Esophagus (tissue), 2 donors: ENCODE results near the gene CHST9. TPM values are rescaled to one million over a fixed set of nuclear protein-coding genes. Genes with fewer than 3 reads are reported as not detected.

Experiments
- H3K27ac ChIP-seq, 2 donors: one replicate each; pipeline ENCODE4 v1.5.1; 2013; ENCODE audit warnings: low read depth in 2 of 2, mild to moderate bottlenecking in 2 of 2, inconsistent platforms in 1 of 2, low read length in 1 of 2, moderate library complexity in 1 of 2
- H3K27me3 ChIP-seq, 2 donors: one replicate each; pipeline ENCODE4 v1.6.1; 2013; ENCODE audit warnings: low read length in 2 of 2, control low read depth in 1 of 2, mild to moderate bottlenecking in 1 of 2; ENCODE audit not compliant: insufficient read depth in 2 of 2, control insufficient read depth in 1 of 2
- H3K36me3 ChIP-seq, 2 donors: one replicate each; pipeline ENCODE4 v1.6.1; 2013; ENCODE audit warnings: low read length in 1 of 2; ENCODE audit not compliant: control insufficient read depth in 2 of 2, insufficient read depth in 2 of 2
- H3K4me1 ChIP-seq, 2 donors: one replicate each; pipeline ENCODE4 v1.6.1; 2013; ENCODE audit warnings: low read length in 1 of 2; ENCODE audit not compliant: control insufficient read depth in 2 of 2, insufficient read depth in 2 of 2
- H3K4me3 ChIP-seq, 2 donors: one replicate each; pipeline ENCODE4 v1.5.1; 2013; ENCODE audit warnings: low read length in 2 of 2, mild to moderate bottlenecking in 2 of 2, low read depth in 1 of 2, moderate library complexity in 1 of 2
- H3K9me3 ChIP-seq, 2 donors: one replicate each; pipeline ENCODE4 v1.6.1; 2013; ENCODE audit warnings: mild to moderate bottlenecking in 2 of 2, low read depth in 1 of 2, low read length in 1 of 2, moderate library complexity in 1 of 2; ENCODE audit not compliant: control insufficient read depth in 2 of 2, insufficient read depth in 1 of 2
- WGBS, 2 donors: extraction: QIAGEN DNeasy Blood & Tissue Kit; methylation state at CpG; one replicate each; pipeline ENCODE4 v1.1.7; 2013; 5-methylcytosine and 5-hydroxymethylcytosine counted together
- polyA plus RNA-seq, 2 donors: library from polyadenylated mRNA; stranded (reverse); fragments of 200-250 nt; gene quantifications; one replicate each; pipeline ENCODE4 v1.2.3, GENCODE V29; 2013
- donor health status: healthy with polysubstance abuse.
- donor health status: Bipolar disorder and iron deficiency.

Gene CHST9
- polyA plus RNA-seq, 2 donors, result 0.26 to 0.27 TPM

GRCh38 chr18:26919201-26919600, 265.9 kb downstream of the CHST9 start:
- Histone ChIP-seq H3K9me3 (no peaks in the 10 kb centered on the region), H3K27me3 (no peaks in the 10 kb centered on the region)
- 62 to 67% methylated on average over 2 of the region's 2 CpGs for WGBS, 2 donors

DNA sequence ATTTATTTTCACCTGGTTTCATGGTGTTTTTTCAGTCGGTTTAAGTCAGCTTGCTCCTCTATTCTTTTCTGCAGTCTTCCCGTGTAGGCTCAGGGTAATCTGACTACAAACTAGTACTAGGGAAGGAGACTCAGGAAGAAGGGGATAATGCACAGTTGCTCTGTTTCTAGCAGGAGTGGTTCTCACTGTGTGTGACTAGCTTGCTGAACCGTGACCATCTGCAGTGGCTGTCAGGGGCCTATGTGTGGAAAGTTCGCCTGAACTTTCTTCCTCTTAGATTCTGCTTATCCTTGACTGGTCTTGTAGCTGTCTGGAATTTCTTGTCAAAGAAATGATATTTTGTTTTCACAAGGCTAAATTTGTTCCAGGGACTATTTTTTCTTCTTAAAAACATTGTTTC, 273.3 kb downstream of the CHST9 start:
- no peaks in the 10 kb centered on the region for H3K36me3 ChIP-seq
- no peaks in the 10 kb centered on the region for H3K4me1 ChIP-seq
- H3K9me3 ChIP-seq, result no peaks in the 10 kb centered on the region
- 54 to 69% methylated on average over 4 of the region's 4 CpGs for WGBS, 2 donors
- no peak overlapping the region for H3K27ac ChIP-seq
- H3K4me3 ChIP-seq, result no peak overlapping the region
- no peaks in the 10 kb centered on the region for H3K27me3 ChIP-seq

More at GRCh38 chr18:26919201-26919600, 265.9 kb downstream of the CHST9 start:
- Histone ChIP-seq H3K4me1 (peaks cover 0 to 2% of the 10 kb centered on the region in 2 donors), H3K4me3 (no peak overlapping the region), H3K27ac (no peak overlapping the region), H3K36me3 (no peaks in the 10 kb centered on the region)

- H3K4me3 ChIP-seq, result no peak overlapping the region
- no peak overlapping the region for H3K27ac ChIP-seq
- no peaks in the 10 kb centered on the region for H3K9me3 ChIP-seq
- H3K27me3 ChIP-seq, result no peaks in the 10 kb centered on the region
- no peaks in the 10 kb centered on the region for H3K4me1 ChIP-seq
- 31 to 49% methylated on average over 5 of the region's 5 CpGs for WGBS, 2 donors
- H3K36me3 ChIP-seq, result no peaks in the 10 kb centered on the region
Observed at GRCh38 chr18:26909599-26910290, 275.4 kb downstream of the CHST9 start.

DNA sequence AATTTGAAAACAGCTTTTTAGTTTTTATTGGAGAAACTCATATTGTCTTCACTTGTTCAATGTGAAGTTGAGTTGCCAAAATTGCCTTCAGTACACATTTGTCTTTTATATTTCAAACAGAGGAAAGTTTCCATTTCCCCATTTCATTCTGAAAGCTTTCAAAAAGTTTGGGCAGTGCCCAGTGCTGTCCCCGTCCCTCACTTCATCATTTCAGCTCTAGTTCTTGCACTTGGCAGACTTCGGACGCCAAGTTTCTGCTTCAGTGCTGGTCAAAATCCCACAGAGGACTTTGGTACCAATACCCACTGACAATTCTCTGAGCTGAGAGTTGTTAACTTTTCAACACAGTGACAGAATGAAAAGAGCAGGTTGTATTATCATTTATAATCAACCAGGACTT, 276.2 kb downstream of the CHST9 start:
- Histone ChIP-seq H3K36me3 (no peaks in the 10 kb centered on the region), H3K4me3 (no peak overlapping the region), H3K27me3 (no peaks in the 10 kb centered on the region), H3K4me1 (no peaks in the 10 kb centered on the region), H3K9me3 (no peaks in the 10 kb centered on the region), H3K27ac (no peak overlapping the region)
- WGBS, 2 donors, result 52 to 56% methylated on average over 3 of the region's 3 CpGs

DNA sequence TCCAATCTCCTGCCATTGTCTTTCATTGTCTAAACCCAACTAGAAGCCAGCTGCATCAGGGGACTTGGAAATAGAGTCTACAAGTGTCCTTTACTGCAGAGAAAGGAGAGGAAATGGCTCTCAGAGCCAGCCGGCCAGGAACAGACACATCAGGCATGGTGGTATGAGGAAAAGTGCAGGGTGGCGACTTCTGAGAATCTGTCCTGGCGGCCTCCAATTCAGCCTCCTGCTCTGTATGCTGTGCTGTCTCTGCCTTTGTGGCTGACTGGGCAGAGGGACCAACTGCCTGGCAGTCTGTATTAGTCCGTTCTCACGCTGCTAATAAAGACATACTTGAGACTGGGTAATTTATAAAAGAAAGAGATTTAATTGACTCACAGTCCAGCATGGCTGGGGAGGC, 282.8 kb downstream of the CHST9 start:
- no peaks in the 10 kb centered on the region for H3K36me3 ChIP-seq
- H3K4me1 ChIP-seq, result no peaks in the 10 kb centered on the region
- 94% methylated on average over 5 of the region's 5 CpGs for WGBS, 2 donors
- no peak overlapping the region for H3K27ac ChIP-seq
- H3K27me3 ChIP-seq, result no peaks in the 10 kb centered on the region
- peaks cover 0 to 8% of the 10 kb centered on the region in 2 donors for H3K9me3 ChIP-seq
- no peak overlapping the region for H3K4me3 ChIP-seq

GRCh38 chr18:26901020-26901419, 284.1 kb downstream of the CHST9 start:
- H3K4me1 ChIP-seq, result no peaks in the 10 kb centered on the region
- H3K36me3 ChIP-seq, result no peaks in the 10 kb centered on the region
- no peaks in the 10 kb centered on the region for H3K27me3 ChIP-seq
- H3K9me3 ChIP-seq, result peaks cover 0 to 8% of the 10 kb centered on the region in 2 donors
- no peak overlapping the region for H3K4me3 ChIP-seq
- H3K27ac ChIP-seq, result no peak overlapping the region

DNA sequence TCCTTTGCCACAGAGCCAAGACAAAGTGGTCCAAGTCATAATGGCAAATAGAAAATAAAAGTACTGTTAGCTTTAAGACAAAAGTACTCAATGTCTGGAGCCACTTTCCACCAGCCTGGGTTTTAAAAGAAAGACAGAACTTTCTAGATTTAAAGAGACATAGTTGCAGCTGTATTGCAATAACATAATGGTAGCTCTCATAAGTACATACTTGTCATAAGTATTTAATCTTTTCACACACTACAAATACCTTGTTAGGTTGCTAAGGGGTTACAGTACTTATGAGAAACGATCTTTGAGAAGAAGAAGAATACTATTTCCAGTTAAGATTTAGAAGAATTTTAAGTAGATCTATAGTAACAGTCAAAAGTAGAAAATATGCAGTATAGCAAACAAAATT, 290.7 kb downstream of the CHST9 start:
- no peaks in the 10 kb centered on the region for H3K9me3 ChIP-seq
- H3K4me1 ChIP-seq, result no peaks in the 10 kb centered on the region
- no peak overlapping the region for H3K27ac ChIP-seq
- no peaks in the 10 kb centered on the region for H3K27me3 ChIP-seq
- H3K4me3 ChIP-seq, result no peak overlapping the region
- 54% methylated on average over 1 of the region's 1 CpG for WGBS, 2 donors
- H3K36me3 ChIP-seq, result no peaks in the 10 kb centered on the region

GRCh38 chr18:26893996-26894395, 291.1 kb downstream of the CHST9 start:
- WGBS, 2 donors, result 41 to 53% methylated on average over 6 of the region's 6 CpGs
- no peaks in the 10 kb centered on the region for H3K36me3 ChIP-seq
- H3K27ac ChIP-seq, result no peak overlapping the region
- no peaks in the 10 kb centered on the region for H3K4me1 ChIP-seq
- no peaks in the 10 kb centered on the region for H3K27me3 ChIP-seq
- H3K4me3 ChIP-seq, result no peak overlapping the region
- H3K9me3 ChIP-seq, result no peaks in the 10 kb centered on the region

DNA sequence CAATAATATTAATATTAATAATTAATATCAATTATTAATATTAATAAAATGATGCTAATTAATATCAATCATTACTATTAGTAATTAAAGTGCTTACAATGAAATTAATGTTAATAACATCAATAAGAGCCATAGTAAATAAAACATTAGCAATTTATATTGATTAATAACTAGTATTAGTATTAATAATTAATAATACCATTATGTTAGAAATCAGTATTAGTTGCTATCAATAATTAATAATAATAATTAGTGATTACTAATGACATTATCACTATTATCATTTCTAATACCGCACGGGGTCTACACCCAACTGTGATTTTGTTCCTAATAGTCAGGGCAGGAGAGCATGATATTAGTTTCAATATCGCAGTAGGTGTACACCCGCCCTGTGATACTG, 296.8 kb downstream of the CHST9 start:
- Histone ChIP-seq H3K27me3 (no peaks in the 10 kb centered on the region), H3K4me1 (no peaks in the 10 kb centered on the region), H3K36me3 (no peaks in the 10 kb centered on the region), H3K9me3 (no peaks in the 10 kb centered on the region), H3K4me3 (no peak overlapping the region), H3K27ac (no peak overlapping the region)
- 97 to 98% methylated on average over 4 of the region's 4 CpGs for WGBS, 2 donors

GRCh38 chr18:26875040-26875654, 310.0 kb downstream of the CHST9 start:
- 71 to 81% methylated on average over 2 of the region's 2 CpGs for WGBS, 2 donors
- no peak overlapping the region for H3K27ac ChIP-seq

More at GRCh38 chr18:26875040-26875654, 310.0 kb downstream of the CHST9 start:
- Histone ChIP-seq H3K9me3 (no peaks in the 10 kb centered on the region), H3K36me3 (no peaks in the 10 kb centered on the region), H3K27me3 (no peaks in the 10 kb centered on the region), H3K4me1 (no peaks in the 10 kb centered on the region), H3K4me3 (no peak overlapping the region)
